GM23338 (cell line): ENCODE measurements around the gene FLNB. TPM values are rescaled to one million over a fixed set of nuclear protein-coding genes. Genes with fewer than 3 reads are reported as not detected.

Source experiments
- ATAC-seq: fragments of 200-7000 bp; cut with Tn5 transposase; 3 replicates; pipeline ENCODE4 v1.9.1; 2020
- DNase-seq: peaks from one replicate; pipeline ENCODE4 v3.0.0-alpha.2; 2015; ENCODE audit warnings: low spot score
- H2AFZ ChIP-seq: fragments of 200-600 bp; sonication (generic); 2 replicates; pipeline ENCODE4 v1.8.0; 2016; ENCODE audit warnings: antibody characterized with exemption, mild to moderate bottlenecking, moderate library complexity
- H3F3A ChIP-seq: fragments of 200-600 bp; sonication (generic); replicated peaks from 2 replicates; pipeline ENCODE4 v1.8.0; 2017; ENCODE audit warnings: antibody characterized with exemption, mixed run types, low read depth
- H3K27ac ChIP-seq: fragments of 200-600 bp; sonication (generic); 2 replicates; pipeline ENCODE4 v1.6.1; 2016; ENCODE audit warnings: low read depth
- H3K27me3 ChIP-seq: fragments of 200-600 bp; sonication (generic); 2 replicates; pipeline ENCODE4 v1.8.0; 2016; ENCODE audit warnings: mild to moderate bottlenecking, mixed run types, moderate library complexity; ENCODE audit not compliant: insufficient read depth
- H3K36me3 ChIP-seq: fragments of 200-600 bp; sonication (generic); 2 replicates; pipeline ENCODE4 v1.8.0; 2016; ENCODE audit warnings: mild to moderate bottlenecking; ENCODE audit not compliant: insufficient read depth
- H3K4me1 ChIP-seq: fragments of 200-600 bp; sonication (generic); 2 replicates; pipeline ENCODE4 v1.8.0; 2016; ENCODE audit warnings: mild to moderate bottlenecking, moderate library complexity; ENCODE audit not compliant: insufficient read depth
- H3K4me2 ChIP-seq: fragments of 200-600 bp; sonication (generic); 2 replicates; pipeline ENCODE4 v1.7.1; 2017; ENCODE audit warnings: mixed run types
- H3K4me3 ChIP-seq: fragments of 200-600 bp; sonication (generic); 2 replicates; pipeline ENCODE4 v1.6.1; 2016; ENCODE audit warnings: mixed run types
- H3K79me2 ChIP-seq: fragments of 200-600 bp; sonication (generic); replicated peaks from 2 replicates; pipeline ENCODE4 v1.8.0; 2017; ENCODE audit warnings: mild to moderate bottlenecking; ENCODE audit not compliant: insufficient read depth
- H3K9me2 ChIP-seq: fragments of 200-600 bp; sonication (generic); 2 replicates; pipeline ENCODE4 v1.8.0; 2017; ENCODE audit not compliant: insufficient read depth
- H4K20me1 ChIP-seq: fragments of 200-600 bp; sonication (generic); replicated peaks from 2 replicates; pipeline ENCODE4 v1.8.0; 2017; ENCODE audit warnings: mild to moderate bottlenecking; ENCODE audit not compliant: insufficient read depth
- H3K27ac Mint-ChIP-seq: 2 replicates; pipeline ENCODE4 v1.8.0; 2020; ENCODE audit warnings: inconsistent platforms, mild to moderate bottlenecking, moderate library complexity, mixed read lengths
- H3K27me3 Mint-ChIP-seq: 3 replicates; pipeline ENCODE4 v1.8.0; 2022; ENCODE audit warnings: low read depth, mild to moderate bottlenecking, moderate library complexity, mixed read lengths, inconsistent platforms; ENCODE audit not compliant: insufficient read depth, poor library complexity
- H3K36me3 Mint-ChIP-seq: 3 replicates; pipeline ENCODE4 v1.8.0; 2021; ENCODE audit warnings: low read depth, mild to moderate bottlenecking, inconsistent platforms, moderate library complexity, mixed read lengths
- H3K4me1 Mint-ChIP-seq: 3 replicates; pipeline ENCODE4 v1.8.0; 2020; ENCODE audit warnings: mild to moderate bottlenecking, inconsistent platforms, mixed read lengths
- H3K4me3 Mint-ChIP-seq: 3 replicates; pipeline ENCODE4 v1.8.0; 2021; ENCODE audit warnings: moderate library complexity, mild to moderate bottlenecking, inconsistent platforms, mixed read lengths
- H3K9me3 Mint-ChIP-seq: 3 replicates; pipeline ENCODE4 v1.8.0; 2020; ENCODE audit warnings: moderate library complexity, mild to moderate bottlenecking, inconsistent platforms, mixed read lengths
- CTCF ChIP-seq, 2 experiments: fragments of 200-600 bp in 1 of 2; sonication (generic) in 1 of 2; conservative IDR thresholded peaks; 2 replicates each; pipeline versions ENCODE4 v1.5.1 to v1.6.1; 2016 to 2017; ENCODE audit warnings: antibody characterized with exemption in 2 of 2, low read depth in 2 of 2, mild to moderate bottlenecking in 2 of 2, moderate library complexity in 1 of 2
- ETS1 ChIP-seq: IDR thresholded peaks from 2 replicates; pipeline ENCODE4 v1.6.1; 2016; ENCODE audit warnings: antibody characterized with exemption
- EZH2 ChIP-seq: fragments of 200-600 bp; sonication (generic); IDR thresholded peaks from one replicate; pipeline ENCODE4 v1.8.0; 2017; ENCODE audit warnings: antibody characterized with exemption, mild to moderate bottlenecking, low read depth; ENCODE audit not compliant: unreplicated experiment
- EZH2phosphoT487 ChIP-seq: fragments of 200-600 bp; sonication (generic); IDR thresholded peaks from one replicate; pipeline ENCODE4 v1.8.1; 2018; ENCODE audit warnings: antibody characterized with exemption; ENCODE audit not compliant: unreplicated experiment
- NANOG ChIP-seq: IDR thresholded peaks from 2 replicates; pipeline ENCODE4 v1.6.1; 2016; ENCODE audit warnings: antibody characterized with exemption, borderline replicate concordance
- POLR2AphosphoS5 ChIP-seq: IDR thresholded peaks from 2 replicates; pipeline ENCODE4 v1.6.1; 2016; ENCODE audit warnings: antibody characterized with exemption, low read depth
- REST ChIP-seq: IDR thresholded peaks from one replicate; pipeline ENCODE4 v1.6.1; 2018; ENCODE audit warnings: antibody characterized with exemption; ENCODE audit not compliant: unreplicated experiment
- STAT1 ChIP-seq: IDR thresholded peaks from one replicate; pipeline ENCODE4 v1.6.1; 2016; ENCODE audit warnings: antibody characterized with exemption; ENCODE audit not compliant: unreplicated experiment
- ZNF114 ChIP-seq: fragments of 250-450 bp; sonication (Bioruptor Pico); IDR thresholded peaks from 2 replicates; pipeline ENCODE4 v1.5.0; 2020; ENCODE audit warnings: mild to moderate bottlenecking, moderate library complexity
- ZNF462 ChIP-seq: fragments of 250-450 bp; sonication (Bioruptor Pico); IDR thresholded peaks from 2 replicates; pipeline ENCODE4 v1.5.0; 2020; ENCODE audit warnings: mild to moderate bottlenecking, moderate library complexity
- polyA plus RNA-seq: library from polyadenylated mRNA; unstranded; fragments of >200 nt; fragmentation: Nextera tagmentation; extraction: Ambion mirVana; gene quantifications from 2 replicates; pipeline ENCODE4 v1.2.1, GENCODE V29; 2016
- total RNA-seq: library from RNA; depleted of rRNA; stranded (reverse); fragments of >200 nt; shearing (Covaris generic); gene quantifications from 2 replicates; pipeline ENCODE4 v1.2.3, GENCODE V29; 2014

Gene FLNB
- total and polyA plus RNA-seq, 2 experiments from 2014 or later: 39.7 to 179 TPM

GRCh38 chr3:58206406-58207011, 198.3 kb downstream of the FLNB start:
- TF ChIP-seq STAT1 (no peak), ZNF114 (CRISPR knock-in tag) (no peak), NANOG (no peak), REST (no peak), CTCF (conservative IDR thresholded peaks at IDR 0.05; ENCODE audit: low read depth in 2 of 2) (no peak), EZH2 (no peak), POLR2AphosphoS5 (no peak), ETS1 (no peak), EZH2phosphoT487 (no peak)
- no peak overlapping the region for H3K4me3 Mint-ChIP-seq
- Histone ChIP-seq H4K20me1 (no peaks in the 10 kb centered on the region), H2AFZ (no peak overlapping the region), H3K4me1 (no peaks in the 10 kb centered on the region), H3K27me3 (no peaks in the 10 kb centered on the region), H3K4me2 (no peak overlapping the region), H3K36me3 (no peaks in the 10 kb centered on the region), H3K4me3 (no peak overlapping the region), H3F3A (no peaks in the 10 kb centered on the region), H3K27ac (no peak overlapping the region), H3K79me2 (no peaks in the 10 kb centered on the region), H3K9me2 (peaks cover 7% of the 10 kb centered on the region; the same call in 1 of the 2 replicates)
- DNase-seq: no peak
- H3K36me3 Mint-ChIP-seq: no peaks in the 10 kb centered on the region
- H3K9me3 Mint-ChIP-seq: 0 out of 3 replicates have a peak, but pooled peaks cover 4% of the 10 kb centered on the region
- H3K27ac Mint-ChIP-seq: no peak overlapping the region
- no peak for ATAC-seq
- H3K27me3 Mint-ChIP-seq: peaks cover 3% of the 10 kb centered on the region
- no peaks in the 10 kb centered on the region for H3K4me1 Mint-ChIP-seq

- H4K20me1 ChIP-seq: no peaks in the 10 kb centered on the region
- ATAC-seq: no peak
- H3K9me2 ChIP-seq: peaks cover 7% of the 10 kb centered on the region; the same call in 1 of the 2 replicates
- no peak for DNase-seq
- no peak overlapping the region for H2AFZ ChIP-seq
- H3K9me3 Mint-ChIP-seq: no peaks in the 10 kb centered on the region
- H3K4me1 Mint-ChIP-seq: no peaks in the 10 kb centered on the region
- H3K36me3 Mint-ChIP-seq: no peaks in the 10 kb centered on the region
- no peak overlapping the region for H3K4me2 ChIP-seq
- no peak overlapping the region for H3K27ac Mint-ChIP-seq
- no peak overlapping the region for H3K27ac ChIP-seq
- no peaks in the 10 kb centered on the region for H3K4me1 ChIP-seq
- H3K27me3 ChIP-seq: no peaks in the 10 kb centered on the region
- H3F3A ChIP-seq: no peaks in the 10 kb centered on the region
- H3K27me3 Mint-ChIP-seq: peaks cover 2% of the 10 kb centered on the region
- H3K36me3 ChIP-seq: no peaks in the 10 kb centered on the region
- H3K79me2 ChIP-seq: no peaks in the 10 kb centered on the region
- H3K4me3 Mint-ChIP-seq: no peak overlapping the region
- H3K4me3 ChIP-seq: no peak overlapping the region
- TF ChIP-seq ZNF114 (CRISPR knock-in tag) (no peak), ZNF462 (CRISPR knock-in tag) (no peak)
Observed at GRCh38 chr3:58207954-58208353, 199.7 kb downstream of the FLNB start.
